Measurements from ENCODE around the gene CMTM8.

Gene CMTM8

DNA sequence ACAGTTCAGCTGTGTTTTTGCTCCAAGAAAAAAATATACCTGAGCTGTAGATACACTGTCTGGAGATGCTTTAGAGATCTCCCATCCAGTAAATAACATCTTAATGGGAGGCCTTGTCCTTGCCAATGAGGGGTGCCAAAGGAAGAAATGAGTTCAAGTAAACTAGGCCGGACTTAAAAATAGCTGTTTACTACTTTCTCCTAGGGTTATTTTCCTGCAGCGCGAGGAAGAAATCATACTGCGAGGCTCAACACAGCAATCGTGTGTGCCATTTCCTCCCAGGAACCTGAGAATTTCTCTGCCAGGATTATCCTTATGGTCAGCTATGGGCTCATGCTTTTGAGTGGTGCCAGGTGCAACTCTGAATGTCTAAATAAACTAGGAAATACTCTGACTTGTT lies 71.9 kb downstream of the CMTM8 start:
- no peak for DNase-seq

DNA sequence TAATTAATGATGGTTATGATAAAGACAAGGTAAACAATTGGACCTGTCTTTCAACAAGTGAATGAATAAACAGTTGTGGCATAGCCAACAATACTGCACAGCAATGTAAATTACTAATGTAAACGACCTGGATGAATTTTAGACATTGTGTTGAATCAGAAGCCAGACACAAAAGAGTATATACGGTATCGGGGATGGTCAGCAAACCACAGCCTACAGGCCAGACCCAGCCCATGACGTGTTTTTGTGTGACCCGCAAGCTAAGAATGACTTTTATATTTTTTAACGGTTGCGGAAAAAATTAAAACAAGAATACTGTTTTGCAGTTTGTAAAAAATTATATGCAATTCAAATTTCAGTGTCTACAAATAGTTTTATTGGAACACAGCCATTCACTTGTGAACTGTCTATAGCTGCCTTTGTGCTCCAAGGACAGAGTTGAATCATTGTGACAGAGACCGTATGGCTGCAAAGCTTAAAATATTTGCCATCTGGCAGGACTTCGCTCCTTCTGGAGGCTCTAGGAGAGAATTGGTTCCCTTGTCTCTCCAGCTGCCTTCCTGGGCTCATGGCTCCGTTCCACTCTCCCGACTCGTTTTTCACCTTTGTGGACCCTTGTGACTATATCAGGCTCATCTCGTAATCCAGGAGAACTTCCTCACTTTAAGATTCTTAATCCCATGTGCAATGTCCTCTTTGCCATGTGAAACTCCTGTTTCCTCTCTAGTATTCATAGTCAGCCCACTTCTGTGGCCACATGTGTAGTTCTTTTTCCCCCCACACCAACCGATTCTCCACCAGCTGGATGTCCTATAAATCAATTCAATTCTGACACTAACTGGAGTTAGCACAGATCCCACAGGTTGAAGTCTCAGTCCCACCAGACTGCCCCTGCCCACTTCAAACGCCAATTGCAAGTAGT lies 72.7 kb downstream of the CMTM8 start:
- DNase-seq: no peak

- DNase-seq: no peak
Measured at GRCh38 chr3:32312251-32312650, 73.8 kb downstream of the CMTM8 start.

DNA sequence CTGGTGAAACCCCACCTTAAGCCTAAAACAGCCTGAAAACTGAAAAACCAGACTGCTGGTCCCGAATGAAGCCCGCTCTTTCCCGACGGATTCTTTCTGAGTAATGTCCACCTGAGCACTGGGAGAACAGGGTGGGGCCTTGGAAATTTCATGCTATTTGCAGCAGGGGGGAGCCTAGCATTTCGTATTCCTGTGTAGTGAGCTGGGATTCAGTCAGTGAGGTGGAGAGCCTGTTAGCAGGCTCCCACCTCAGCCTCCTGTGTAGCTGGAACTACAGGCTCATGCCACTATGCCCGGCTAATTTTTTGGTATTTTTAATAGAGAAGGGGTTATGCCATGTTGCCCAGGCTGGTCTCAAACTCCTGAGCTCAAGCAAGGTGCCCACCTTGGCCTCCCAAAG lies 74.7 kb downstream of the CMTM8 start:
- no peak for DNase-seq

- no peak for DNase-seq
Measured at GRCh38 chr3:32313723-32314473, 75.4 kb downstream of the CMTM8 start.

- DNase-seq: no peak
Measured at GRCh38 chr3:32315441-32315840, 77.0 kb downstream of the CMTM8 start.

DNA sequence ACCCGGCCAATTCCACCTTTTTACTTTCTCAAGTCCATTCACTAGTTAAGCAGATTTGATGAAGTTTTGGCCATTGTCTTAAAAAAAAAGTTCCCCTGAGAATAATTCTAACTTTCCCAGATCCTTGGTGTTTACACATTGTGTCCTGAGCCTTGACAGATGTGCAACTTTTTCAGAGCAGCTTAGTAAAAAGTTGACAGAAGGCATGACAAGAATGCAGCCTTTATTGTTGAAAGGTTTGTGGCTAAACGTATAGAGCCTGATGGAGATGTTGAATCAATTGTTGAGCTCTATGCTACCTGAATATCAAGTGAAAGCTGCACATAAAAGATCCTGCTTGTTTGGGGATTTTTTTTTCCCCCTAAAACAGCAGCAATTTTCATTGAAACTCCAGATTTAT lies 77.8 kb downstream of the CMTM8 start:
- no peak for DNase-seq

DNA sequence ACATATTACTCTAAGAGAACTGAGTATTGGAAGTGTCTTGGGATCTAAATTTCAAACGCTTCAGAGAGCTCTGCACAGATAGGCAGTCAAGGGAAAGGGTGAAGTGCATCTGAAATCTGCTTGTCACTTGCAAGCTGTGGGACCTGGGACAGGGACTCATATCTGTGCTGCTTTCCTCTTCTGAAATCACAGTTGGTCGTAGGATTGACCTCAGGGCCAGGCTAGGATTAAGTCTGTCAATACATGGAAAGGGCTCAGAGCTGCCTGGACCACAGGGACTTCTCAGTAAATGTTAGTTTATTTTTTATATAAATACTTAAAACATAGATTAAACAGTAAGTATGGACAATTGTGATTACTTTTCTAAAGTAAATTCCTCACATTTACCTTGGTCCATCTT lies 78.5 kb downstream of the CMTM8 start:
- DNase-seq: no peak

DNA sequence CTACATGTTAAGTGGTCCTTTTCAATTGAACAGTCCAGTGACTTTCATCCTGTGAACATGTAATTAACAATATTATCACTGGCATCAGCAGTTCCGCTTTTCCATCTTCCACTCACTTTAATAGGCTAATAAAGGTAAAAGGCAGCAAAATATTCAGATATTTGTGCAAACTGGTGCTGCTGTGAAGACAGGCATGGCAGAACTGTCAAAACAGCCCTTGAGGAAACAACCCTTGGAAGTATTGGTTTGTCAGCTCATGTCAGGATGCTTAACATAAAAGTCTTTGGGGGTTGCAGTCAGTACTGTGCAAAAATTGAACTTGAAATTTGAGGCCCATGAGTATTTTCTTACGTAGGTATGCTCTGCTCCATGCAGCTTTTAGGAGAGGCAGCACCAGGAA lies 81.1 kb downstream of the CMTM8 start:
- no peak for DNase-seq

DNA sequence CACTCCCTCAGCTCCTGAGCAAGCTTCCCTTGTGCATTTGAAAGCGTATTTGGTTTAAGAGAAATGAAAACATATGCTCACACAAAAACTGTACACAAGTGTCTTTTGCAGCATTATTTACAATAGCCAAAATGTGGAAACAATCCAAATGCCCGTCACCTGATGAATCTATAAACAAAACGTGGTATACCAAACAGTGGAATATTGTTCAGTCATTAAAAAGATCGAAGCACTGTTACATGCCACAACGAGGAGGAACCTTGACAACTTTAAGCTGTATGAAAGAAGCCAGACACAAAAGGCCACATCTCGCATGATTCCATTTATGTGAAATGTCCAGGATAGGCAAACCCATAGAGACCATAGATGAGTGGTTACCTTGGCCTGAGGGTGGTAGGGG lies 81.6 kb downstream of the CMTM8 start:
- no peak for DNase-seq

GRCh38 chr3:32321095-32321790 lies 82.8 kb downstream of the CMTM8 start:
- no peak for DNase-seq

DNA sequence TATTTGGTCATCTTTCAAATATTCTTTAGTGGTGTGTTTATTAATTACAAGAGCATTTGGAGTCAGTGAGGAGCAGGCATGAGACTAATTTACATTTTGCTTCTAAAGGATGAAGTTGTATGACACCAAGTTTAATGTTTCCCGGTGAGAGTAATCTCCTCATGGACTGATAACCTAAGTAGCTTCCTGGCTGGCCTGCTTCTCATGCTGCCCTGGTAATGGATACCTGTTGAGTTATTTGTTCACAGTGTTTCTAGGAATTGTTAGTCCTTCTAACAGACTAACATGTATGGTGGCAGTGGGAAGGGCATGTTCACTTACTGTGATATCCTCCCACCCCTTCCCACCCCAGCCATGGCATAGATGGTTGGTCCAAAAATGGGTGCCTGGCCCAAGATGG lies 83.8 kb downstream of the CMTM8 start:
- DNase-seq: no peak

DNA sequence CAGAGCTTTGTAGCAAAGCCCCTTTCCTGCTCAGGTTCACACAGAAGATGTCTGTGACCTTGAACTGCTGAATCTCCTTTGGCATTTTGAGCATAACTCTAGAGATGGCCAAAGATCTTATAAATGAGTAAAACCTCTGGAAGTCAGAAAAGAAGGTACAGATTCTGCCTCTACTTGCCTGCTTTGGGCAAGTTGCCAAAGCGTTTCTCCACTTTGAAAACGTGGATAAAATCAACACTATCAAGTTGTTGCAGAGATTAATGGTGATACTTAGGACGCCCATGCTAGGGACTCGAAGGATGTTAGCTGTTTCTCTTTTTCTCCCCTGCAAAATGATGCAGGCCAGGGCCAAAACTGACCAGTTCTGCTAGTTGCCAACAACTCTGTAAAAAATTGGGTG lies 85.1 kb downstream of the CMTM8 start:
- DNase-seq: no peak

- DNase-seq: no peak
Measured at GRCh38 chr3:32325201-32325600, 86.7 kb downstream of the CMTM8 start.

GRCh38 chr3:32325927-32326326 lies 87.4 kb downstream of the CMTM8 start:
- no peak for DNase-seq

GRCh38 chr3:32326795-32327194 lies 88.3 kb downstream of the CMTM8 start:
- no peak for DNase-seq

DNA sequence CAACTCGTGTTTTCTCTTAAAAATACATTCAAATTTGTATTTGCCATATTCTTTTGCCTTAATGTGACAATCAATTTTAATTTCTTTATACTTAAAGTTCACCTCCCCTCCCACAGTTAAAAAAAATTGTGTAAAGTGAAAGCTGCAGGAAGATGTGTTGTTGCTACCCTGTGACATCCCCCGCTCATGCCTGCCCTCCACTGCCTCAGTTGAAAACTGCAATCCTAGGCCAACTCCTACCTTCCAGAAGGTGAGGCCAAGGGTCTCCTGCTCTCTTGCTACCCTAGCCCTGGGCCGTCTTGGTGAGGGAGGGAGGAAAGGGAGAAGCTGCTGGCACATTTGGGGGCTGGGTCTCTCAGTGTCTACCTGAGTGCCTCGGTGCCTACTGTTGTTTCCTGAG lies 96.2 kb downstream of the CMTM8 start:
- peak; percentile 33 for DNase-seq

GRCh38 chr3:32335365-32336112 lies 97.1 kb downstream of the CMTM8 start:
- DNase-seq: no peak

DNA sequence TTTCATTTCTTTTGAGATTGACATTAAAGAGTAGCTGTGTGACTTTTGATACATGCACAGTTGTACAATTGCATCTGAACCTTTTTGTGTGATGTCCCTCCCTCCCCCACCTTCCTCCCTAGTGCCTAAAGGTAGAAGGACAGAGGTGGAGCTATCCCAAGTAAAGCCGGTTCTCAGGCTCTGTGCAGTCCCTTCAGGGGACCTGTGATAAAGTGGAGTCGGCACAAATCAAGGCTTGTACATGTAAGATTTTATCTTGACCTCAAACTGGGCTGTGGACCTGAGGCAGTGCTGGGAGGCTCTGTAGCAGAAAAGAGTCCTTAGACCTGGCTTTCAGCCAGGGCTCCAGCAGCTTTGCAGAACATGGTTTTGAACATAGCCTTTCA lies 97.6 kb downstream of the CMTM8 start:
- DNase-seq: peak; percentile 14

GRCh38 chr3:32337505-32337904 lies 99.0 kb downstream of the CMTM8 start:
- no peak for DNase-seq

DNA sequence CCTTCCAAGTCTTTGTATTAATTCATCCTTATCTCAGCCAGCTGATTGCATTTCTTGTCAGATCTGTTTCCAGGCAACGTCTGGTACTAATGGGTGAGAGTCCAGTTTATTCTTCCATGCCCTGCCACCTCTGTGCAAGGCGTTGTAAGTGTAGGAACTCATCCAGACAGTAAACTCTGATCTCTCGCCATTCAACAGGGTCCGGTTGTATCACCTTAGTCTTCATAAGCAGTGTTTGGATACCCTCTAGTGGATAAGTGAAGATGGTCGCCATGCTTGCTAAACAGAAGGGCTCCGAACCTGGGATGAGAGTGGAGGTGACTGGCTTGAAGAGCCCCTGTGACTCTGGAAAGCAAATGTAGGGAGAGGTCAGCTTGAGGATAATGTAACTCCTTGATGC lies 101.6 kb downstream of the CMTM8 start:
- peak; percentile 67 for DNase-seq

- DNase-seq: peak; percentile 20
Measured at GRCh38 chr3:32340611-32341365, 102.3 kb downstream of the CMTM8 start.

Data from hematopoietic multipotent progenitor cell treated with erythropoietin and hydrocortisone succinate and interleukin-3 and kit ligand, for 6 days (in vitro differentiated cells).